Uterus (tissue), 4 donors: ENCODE results near the gene MPHOSPH6. TPM values are rescaled to one million over a fixed set of nuclear protein-coding genes. Genes with fewer than 3 reads are reported as not detected.

ENCODE experiments used
- DNase-seq, 2 donors: peaks; one replicate each; pipeline ENCODE4 v3.0.0-alpha.2; 2019 to 2020
- H3K27ac ChIP-seq, 2 donors: fragments of 200-600 bp; sonication (generic); 1 replicate in 1 of 2; 2 replicates in 1 of 2; pipeline ENCODE4 v1.5.1; 2016 to 2018
- H3K27me3 ChIP-seq, 2 donors: fragments of 200-600 bp; sonication (generic); one replicate each; pipeline ENCODE4 v1.5.1; 2018 to 2019; ENCODE audit warnings: control low read depth in 1 of 2
- H3K36me3 ChIP-seq, 2 donors: fragments of 200-600 bp; sonication (generic); one replicate each; pipeline ENCODE4 v1.5.1; 2019; ENCODE audit warnings: control low read depth in 1 of 2
- H3K4me1 ChIP-seq, 2 donors: fragments of 200-600 bp; sonication (generic); one replicate each; pipeline ENCODE4 v1.5.1; 2018 to 2019; ENCODE audit warnings: control low read depth in 1 of 2
- H3K4me3 ChIP-seq, 2 donors: fragments of 200-600 bp; sonication (generic); 1 replicate in 1 of 2; 2 replicates in 1 of 2; pipeline ENCODE4 v1.5.1; 2018 to 2019; ENCODE audit warnings: mild to moderate bottlenecking in 1 of 2
- H3K9me3 ChIP-seq, 2 donors: fragments of 200-600 bp; sonication (generic); one replicate each; pipeline ENCODE4 v1.5.1; 2019; ENCODE audit warnings: control low read depth in 1 of 2
- POLR2A ChIP-seq, 2 donors: fragments of 450-650 bp; IDR thresholded peaks; one replicate each; pipeline ENCODE4 v1.6.1; 2016; ENCODE audit warnings: antibody characterized with exemption in 2 of 2, mild to moderate bottlenecking in 1 of 2, moderate library complexity in 1 of 2
- intact Hi-C: fragments of 100-400 bp; cut with DNase I; formaldehyde crosslinking; loops from one replicate; pipeline ENCODE4 v1.15.1; 2023; ENCODE audit warnings: low total_unique reads
- total RNA-seq, 4 donors: library from RNA; depleted of rRNA in 3 of 4; stranded (reverse); fragments of >200 nt in 3 of 4; gene quantifications; one replicate each; pipeline versions ENCODE4 v1.1.0 to v1.2.4, GENCODE V29; 2014 to 2023
- TF ChIP-seq, protein P1 (sequence below), 4 experiments: fragments of 200-600 bp in 2 of 4; fragments of 450-650 bp in 2 of 4; sonication (generic) in 2 of 4; IDR thresholded peaks; one replicate each; pipeline ENCODE4 v1.5.1; 2016 to 2019; ENCODE audit warnings: antibody characterized with exemption in 4 of 4, mild to moderate bottlenecking in 2 of 4, moderate library complexity in 1 of 4
- donor health status: DM: yes; HTN: yes; CAD: no.

The MPHOSPH6 gene
- total RNA-seq, 4 donors from 2014 or later, result 18.4 to 55.6 (median 29.8) TPM

DNA sequence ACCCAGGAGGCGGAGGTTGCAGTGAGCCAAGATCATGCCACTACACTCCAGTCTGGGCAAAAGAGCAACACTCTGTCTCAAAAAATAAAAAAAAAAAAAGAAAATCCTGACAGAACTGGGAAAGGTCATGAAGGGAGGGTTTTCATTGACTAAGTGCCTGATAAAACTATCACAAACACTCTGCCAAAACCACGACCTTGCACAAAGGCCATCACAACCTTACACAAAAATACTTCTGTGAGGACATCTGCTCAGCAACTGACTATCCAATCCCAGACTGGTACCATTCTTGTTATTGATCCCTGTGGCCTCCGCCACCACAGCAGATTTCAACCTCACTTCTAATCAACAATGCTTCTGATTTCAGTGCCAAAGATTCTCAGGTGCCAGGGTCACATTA lies 40.1 kb downstream of the MPHOSPH6 start:
- H3K27ac ChIP-seq, result no peak overlapping the region
- no peak overlapping the region for H3K4me3 ChIP-seq
- intact Hi-C loops, result no loop called here
- H3K36me3 ChIP-seq, result no peaks in the 10 kb centered on the region
- no peaks in the 10 kb centered on the region for H3K27me3 ChIP-seq
- H3K9me3 ChIP-seq, result no peaks in the 10 kb centered on the region
- TF ChIP-seq, protein P1, sequence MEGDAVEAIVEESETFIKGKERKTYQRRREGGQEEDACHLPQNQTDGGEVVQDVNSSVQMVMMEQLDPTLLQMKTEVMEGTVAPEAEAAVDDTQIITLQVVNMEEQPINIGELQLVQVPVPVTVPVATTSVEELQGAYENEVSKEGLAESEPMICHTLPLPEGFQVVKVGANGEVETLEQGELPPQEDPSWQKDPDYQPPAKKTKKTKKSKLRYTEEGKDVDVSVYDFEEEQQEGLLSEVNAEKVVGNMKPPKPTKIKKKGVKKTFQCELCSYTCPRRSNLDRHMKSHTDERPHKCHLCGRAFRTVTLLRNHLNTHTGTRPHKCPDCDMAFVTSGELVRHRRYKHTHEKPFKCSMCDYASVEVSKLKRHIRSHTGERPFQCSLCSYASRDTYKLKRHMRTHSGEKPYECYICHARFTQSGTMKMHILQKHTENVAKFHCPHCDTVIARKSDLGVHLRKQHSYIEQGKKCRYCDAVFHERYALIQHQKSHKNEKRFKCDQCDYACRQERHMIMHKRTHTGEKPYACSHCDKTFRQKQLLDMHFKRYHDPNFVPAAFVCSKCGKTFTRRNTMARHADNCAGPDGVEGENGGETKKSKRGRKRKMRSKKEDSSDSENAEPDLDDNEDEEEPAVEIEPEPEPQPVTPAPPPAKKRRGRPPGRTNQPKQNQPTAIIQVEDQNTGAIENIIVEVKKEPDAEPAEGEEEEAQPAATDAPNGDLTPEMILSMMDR (IDR thresholded peaks at IDR 0.05), result no peak
- no peak for TF ChIP-seq POLR2A (IDR thresholded peaks at IDR 0.05)
- DNase-seq, result no peak
- no peaks in the 10 kb centered on the region for H3K4me1 ChIP-seq

- no peaks in the 10 kb centered on the region for H3K4me1 ChIP-seq
- no peaks in the 10 kb centered on the region for H3K9me3 ChIP-seq
- TF ChIP-seq, protein P1 (IDR thresholded peaks at IDR 0.05), result no peak
- TF ChIP-seq POLR2A (IDR thresholded peaks at IDR 0.05), result no peak
- intact Hi-C loops, result no loop called here
- no peak overlapping the region for H3K27ac ChIP-seq
- no peak for DNase-seq
- no peaks in the 10 kb centered on the region for H3K27me3 ChIP-seq
- no peak overlapping the region for H3K4me3 ChIP-seq
- H3K36me3 ChIP-seq, result no peaks in the 10 kb centered on the region
Observed at GRCh38 chr16:82124651-82125050, 45.4 kb downstream of the MPHOSPH6 start.

GRCh38 chr16:82119405-82119804 lies 50.6 kb downstream of the MPHOSPH6 start:
- no peaks in the 10 kb centered on the region for H3K4me1 ChIP-seq
- no peaks in the 10 kb centered on the region for H3K27me3 ChIP-seq
- no peak overlapping the region for H3K4me3 ChIP-seq
- no peak for DNase-seq
- intact Hi-C loops, result no loop called here
- no peak overlapping the region for H3K27ac ChIP-seq
- TF ChIP-seq, protein P1 (IDR thresholded peaks at IDR 0.05), result no peak
- TF ChIP-seq POLR2A (IDR thresholded peaks at IDR 0.05), result no peak
- H3K9me3 ChIP-seq, result no peaks in the 10 kb centered on the region
- H3K36me3 ChIP-seq, result no peaks in the 10 kb centered on the region

GRCh38 chr16:82118749-82119148 lies 51.3 kb downstream of the MPHOSPH6 start:
- no peak overlapping the region for H3K27ac ChIP-seq
- no peaks in the 10 kb centered on the region for H3K9me3 ChIP-seq
- H3K4me1 ChIP-seq, result no peaks in the 10 kb centered on the region
- intact Hi-C loops, result no loop called here
- no peak for TF ChIP-seq POLR2A (IDR thresholded peaks at IDR 0.05)
- no peak overlapping the region for H3K4me3 ChIP-seq
- H3K36me3 ChIP-seq, result no peaks in the 10 kb centered on the region
- H3K27me3 ChIP-seq, result no peaks in the 10 kb centered on the region
- DNase-seq, result no peak

- H3K9me3 ChIP-seq, result no peaks in the 10 kb centered on the region
- no peak overlapping the region for H3K27ac ChIP-seq
- H3K4me3 ChIP-seq, result no peak overlapping the region
- H3K36me3 ChIP-seq, result no peaks in the 10 kb centered on the region
- no peak for DNase-seq
- H3K4me1 ChIP-seq, result no peaks in the 10 kb centered on the region
- TF ChIP-seq, protein P1 (IDR thresholded peaks at IDR 0.05), result no peak
- TF ChIP-seq POLR2A (IDR thresholded peaks at IDR 0.05), result no peak
- H3K27me3 ChIP-seq, result no peaks in the 10 kb centered on the region
- intact Hi-C loops, result no loop called here
Observed at GRCh38 chr16:82116535-82116934, 53.5 kb downstream of the MPHOSPH6 start.

DNA sequence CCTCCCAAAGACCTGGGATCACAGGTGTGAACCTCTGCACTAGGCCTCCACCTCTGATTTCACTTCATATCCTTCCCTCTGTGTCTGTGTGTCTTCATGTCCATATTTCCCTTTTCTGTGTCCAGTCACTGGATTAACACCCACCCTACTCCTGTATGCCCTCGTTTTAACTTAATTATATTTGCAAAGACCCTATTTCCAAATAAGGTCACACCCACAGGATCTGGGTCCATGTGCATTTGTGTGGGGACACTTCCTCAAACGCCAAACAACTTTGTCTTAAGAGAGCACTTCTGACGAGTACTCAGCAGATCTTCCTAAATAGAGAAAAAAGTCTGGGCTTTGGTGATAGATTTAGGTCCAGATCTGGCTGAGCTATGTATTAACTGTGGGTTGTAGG lies 56.3 kb downstream of the MPHOSPH6 start:
- intact Hi-C loops, result no loop called here
- H3K27ac ChIP-seq, result no peak overlapping the region
- no peak for DNase-seq

More for the DNA sequence above, 56.3 kb downstream of the MPHOSPH6 start:
- no peaks in the 10 kb centered on the region for H3K36me3 ChIP-seq
- TF ChIP-seq, protein P1 (IDR thresholded peaks at IDR 0.05), result no peak
- TF ChIP-seq POLR2A (IDR thresholded peaks at IDR 0.05), result no peak
- no peak overlapping the region for H3K4me3 ChIP-seq
- H3K9me3 ChIP-seq, result no peaks in the 10 kb centered on the region
- no peaks in the 10 kb centered on the region for H3K27me3 ChIP-seq
- no peaks in the 10 kb centered on the region for H3K4me1 ChIP-seq
